ENCODE data around the gene SARNP.

SARNP gene

DNA sequence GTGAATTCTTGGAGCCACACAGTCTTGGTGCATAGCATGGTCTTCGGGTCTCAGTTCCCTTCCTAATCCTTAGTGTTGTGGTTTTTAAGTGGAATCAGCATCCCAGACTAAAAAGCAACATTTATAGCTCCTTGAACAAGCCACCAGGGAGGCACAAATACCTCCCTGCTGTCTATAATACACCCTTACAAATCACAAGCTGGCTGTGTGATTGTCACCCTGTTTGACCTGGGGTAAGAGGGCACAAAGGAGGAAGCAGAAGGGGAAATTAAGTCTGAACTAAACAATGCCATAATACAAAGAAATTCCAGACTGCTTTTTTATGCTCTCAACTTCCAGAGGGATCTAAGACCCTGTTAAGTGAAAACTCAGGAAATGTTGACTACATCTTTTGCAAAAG is 32.9 kb upstream of the SARNP start:
- TF ChIP-seq, protein P1, sequence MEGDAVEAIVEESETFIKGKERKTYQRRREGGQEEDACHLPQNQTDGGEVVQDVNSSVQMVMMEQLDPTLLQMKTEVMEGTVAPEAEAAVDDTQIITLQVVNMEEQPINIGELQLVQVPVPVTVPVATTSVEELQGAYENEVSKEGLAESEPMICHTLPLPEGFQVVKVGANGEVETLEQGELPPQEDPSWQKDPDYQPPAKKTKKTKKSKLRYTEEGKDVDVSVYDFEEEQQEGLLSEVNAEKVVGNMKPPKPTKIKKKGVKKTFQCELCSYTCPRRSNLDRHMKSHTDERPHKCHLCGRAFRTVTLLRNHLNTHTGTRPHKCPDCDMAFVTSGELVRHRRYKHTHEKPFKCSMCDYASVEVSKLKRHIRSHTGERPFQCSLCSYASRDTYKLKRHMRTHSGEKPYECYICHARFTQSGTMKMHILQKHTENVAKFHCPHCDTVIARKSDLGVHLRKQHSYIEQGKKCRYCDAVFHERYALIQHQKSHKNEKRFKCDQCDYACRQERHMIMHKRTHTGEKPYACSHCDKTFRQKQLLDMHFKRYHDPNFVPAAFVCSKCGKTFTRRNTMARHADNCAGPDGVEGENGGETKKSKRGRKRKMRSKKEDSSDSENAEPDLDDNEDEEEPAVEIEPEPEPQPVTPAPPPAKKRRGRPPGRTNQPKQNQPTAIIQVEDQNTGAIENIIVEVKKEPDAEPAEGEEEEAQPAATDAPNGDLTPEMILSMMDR (IDR thresholded peaks at IDR 0.05), result no peak

DNA sequence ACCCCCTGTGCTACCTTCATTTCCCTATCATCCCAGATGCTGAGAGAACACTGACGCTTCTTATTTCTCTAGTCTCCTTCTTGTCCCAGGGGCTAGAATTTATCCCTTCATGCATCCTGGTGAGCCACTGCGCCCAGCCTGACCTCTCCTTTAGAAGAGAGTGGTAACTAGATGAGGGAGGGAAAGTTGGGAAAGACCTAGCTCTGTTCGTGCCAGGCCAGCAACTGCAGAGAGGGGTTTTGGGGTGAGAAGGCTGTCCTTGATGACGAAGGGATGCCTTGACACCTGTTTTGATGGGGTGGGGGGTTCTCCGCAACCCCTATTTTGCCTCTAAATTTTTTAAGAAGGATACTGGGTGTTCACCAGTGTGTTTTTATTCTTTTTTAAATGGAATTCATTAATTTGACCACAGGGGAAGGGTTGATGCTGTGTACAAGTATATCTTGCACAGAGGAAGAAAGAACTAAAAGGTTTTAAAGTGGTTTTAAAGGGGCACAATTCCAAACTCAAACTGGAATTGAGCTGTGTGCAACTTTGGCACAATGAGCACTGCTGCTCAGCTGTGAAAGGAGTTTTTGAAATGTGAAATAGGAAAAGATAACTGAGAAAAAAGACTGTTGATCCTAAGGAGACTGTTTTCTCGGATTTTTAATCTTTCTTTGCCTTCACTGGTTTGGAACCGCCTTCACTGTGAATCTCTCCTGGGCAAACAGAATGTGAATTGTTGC is 32.3 kb upstream of the SARNP start:
- TF ChIP-seq, protein P1 (IDR thresholded peaks at IDR 0.05), result no peak

DNA sequence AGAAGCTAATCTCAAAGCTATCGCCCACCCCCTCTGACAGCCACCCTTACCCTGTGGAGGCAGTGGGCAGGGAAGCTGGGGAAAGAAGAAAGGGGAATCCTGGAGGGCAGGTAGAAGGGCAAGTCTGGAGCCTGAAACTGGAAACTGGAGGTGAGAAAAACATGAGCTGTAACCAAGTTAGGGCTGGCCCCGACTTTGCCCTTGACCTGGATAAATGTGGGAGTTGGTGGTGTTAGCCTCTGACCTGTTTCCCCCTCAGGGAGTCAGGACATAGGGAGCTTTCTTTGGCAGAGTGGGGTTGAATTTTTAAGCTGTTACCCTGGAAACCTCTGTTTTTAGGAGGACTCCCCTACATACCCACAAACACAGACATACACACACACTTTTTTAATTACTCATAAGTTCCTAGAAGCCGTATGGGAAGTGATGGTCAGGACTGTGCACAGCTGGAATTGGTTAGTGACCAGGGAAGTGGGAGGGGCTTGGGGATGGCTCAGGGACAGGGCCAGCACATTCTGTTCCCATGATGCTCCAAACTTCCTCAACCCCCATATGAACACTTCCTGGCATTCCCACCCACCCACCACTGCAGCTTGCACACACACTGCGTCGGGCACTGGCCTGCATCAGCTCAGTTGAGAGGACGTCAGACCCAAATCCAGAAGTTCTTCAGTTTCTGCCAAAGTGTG is 30.2 kb upstream of the SARNP start:
- TF ChIP-seq, protein P1 (IDR thresholded peaks at IDR 0.05), result no peak

DNA sequence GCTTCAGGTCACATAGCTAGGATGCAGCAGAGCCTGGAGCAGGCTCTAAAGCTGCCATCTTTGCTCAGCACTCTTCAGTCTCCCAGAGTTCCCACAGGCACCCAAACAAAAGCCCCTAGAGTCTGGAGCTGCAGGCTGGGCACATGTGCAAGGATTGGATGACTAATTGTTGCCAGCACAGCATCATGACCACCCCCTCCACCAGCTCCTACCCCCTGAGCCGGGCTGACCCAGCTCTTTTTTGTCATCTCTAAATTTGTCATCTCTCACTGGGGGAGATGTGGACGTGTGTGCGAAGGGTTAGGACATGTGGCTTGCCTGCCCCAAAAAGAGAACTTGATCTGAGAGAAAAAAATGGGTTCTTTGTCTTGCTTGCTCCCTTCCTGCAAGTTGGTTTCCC is 29.5 kb upstream of the SARNP start:
- TF ChIP-seq, protein P1 (IDR thresholded peaks at IDR 0.05), result no peak

DNA sequence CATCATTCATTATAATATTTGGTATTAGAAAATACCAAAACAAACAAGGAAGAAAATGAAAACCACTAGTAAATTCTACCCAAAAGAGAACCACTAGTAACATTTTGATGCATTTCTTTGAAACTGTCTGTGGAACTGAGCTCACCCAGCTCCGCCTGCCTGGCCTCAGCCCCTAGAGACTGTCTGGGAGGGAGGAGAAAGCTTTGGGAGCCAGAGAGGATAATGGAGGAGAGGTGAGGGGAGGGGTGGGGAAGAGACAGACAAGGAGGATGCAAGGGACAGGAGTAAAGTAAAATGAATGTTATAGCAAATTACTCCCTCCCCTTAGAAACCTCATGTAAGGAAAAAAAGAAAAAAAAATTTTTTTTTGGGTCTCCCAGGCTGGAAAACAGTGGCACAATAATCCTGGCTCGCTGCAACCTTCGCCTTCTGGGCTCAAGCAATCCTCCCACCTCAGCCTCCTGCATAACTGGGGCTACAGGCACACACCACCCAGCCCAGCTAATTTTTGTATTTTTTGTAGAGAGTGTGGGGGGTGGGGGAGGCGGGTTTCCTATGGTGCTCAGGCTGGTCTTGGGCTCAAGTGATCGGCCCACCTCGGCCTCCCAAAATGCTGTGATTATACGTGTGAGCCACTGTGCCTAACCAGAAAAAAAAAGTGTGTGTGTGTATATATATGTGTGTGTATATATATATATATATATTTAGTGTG is 28.4 kb upstream of the SARNP start:
- TF ChIP-seq, protein P1 (IDR thresholded peaks at IDR 0.05), result no peak

DNA sequence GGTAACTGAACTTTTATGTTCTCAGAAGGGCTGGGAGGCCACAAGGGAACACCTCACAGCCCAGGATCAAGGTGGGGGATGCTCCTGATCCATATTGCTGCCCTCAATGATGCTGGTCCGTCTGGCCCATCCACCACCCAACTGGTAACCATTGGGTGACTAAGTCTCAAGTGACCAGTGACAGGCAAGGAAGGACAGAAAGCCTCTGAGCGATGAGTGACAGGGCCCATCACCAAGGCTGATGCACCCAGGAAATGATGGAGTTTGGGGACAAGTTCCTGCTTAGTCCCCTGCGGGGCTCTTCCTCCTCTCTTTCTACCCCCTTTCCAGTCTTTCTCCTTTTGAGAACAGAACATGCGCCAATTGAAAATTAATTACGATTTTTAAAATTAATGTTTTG is 27.8 kb upstream of the SARNP start:
- TF ChIP-seq, protein P1 (IDR thresholded peaks at IDR 0.05), result no peak

DNA sequence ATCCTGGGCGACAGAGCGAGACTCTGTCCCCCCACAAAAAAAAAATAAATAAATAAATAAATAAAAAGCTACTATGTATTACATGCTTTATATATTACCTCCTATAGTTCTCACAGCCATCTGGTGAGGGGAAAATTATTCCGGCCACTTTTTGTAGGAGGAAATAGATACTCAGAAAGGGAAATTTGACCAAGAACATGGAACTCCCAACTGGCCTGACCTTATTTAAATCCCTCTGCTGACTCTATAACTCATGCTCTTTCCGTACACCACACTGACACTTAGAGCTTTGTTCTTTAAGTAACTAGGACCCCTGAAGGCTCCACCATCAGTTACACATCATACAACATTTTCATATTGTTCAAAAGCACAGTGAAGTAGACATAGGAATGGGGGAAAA is 27.4 kb upstream of the SARNP start:
- TF ChIP-seq, protein P1 (IDR thresholded peaks at IDR 0.05), result no peak
